GM04503 (cell line): Measurements from ENCODE around the gene ME2.
A peak's percentile ranks its signal among the peaks of the same experiment; 100 is the strongest.
"Not testable (repeated sequence)": the region's sequence is repeated elsewhere in the genome, so short reads cannot be mapped to it uniquely, and the experiment has no call there.

ENCODE experiments used
- DNase-seq: peaks from one replicate; pipeline ENCODE4 v3.0.0-alpha.2; 2012; ENCODE audit warnings: low read depth

Gene ME2

GRCh38 chr18:50878345-50879301 lies at the start of gene ME2:
TSS of gene ME2 (plus strand) at chr18:50879118. CDS start at chr18:50895821, 16,703 bp downstream.
- peak; percentile 54 for DNase-seq

DNA sequence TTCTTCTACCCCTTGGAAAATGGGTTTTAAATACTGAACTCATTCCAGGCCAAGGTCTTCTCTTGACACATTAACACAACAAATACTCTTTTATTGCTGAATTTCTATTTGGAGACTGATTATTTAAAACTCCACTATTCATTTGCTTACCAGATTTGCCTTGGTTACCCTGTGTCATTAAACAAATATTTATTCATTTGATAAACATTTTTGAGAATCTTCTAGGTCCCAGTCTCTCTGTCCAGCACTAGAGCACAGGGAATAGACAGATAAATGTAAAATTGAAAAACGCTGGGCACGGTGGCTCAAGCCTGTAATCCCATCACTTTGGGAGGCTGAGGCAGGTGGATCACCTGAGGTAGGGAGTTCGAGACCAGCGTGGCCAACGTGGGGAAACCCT lies 49.3 kb upstream of the ME2 start:
- no peak for DNase-seq

DNA sequence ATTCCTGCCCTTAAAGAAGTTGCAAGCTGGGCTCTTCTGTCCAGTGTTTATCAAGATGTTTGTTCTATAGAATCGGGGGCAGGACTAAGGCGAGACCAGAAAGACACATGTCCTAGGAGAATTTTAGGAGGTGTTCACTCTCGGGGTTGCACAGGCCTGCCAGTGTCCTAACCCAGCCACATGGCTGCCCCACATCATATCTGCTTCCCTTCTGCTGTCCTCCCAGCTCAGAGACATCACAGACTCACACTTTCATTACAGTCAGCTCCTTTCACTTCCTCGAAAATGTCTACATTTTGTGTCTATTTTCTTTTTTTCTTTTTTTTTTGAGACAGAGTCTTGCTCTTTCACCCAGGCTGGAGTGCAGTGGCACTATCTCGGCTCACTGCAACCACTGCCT lies 48.4 kb upstream of the ME2 start:
- no peak for DNase-seq

GRCh38 chr18:50832754-50833153 lies 46.2 kb upstream of the ME2 start:
- DNase-seq = no peak

GRCh38 chr18:50833496-50833895 lies 45.4 kb upstream of the ME2 start:
- not testable (repeated sequence) for DNase-seq

GRCh38 chr18:50836521-50836957 lies 42.4 kb upstream of the ME2 start:
- peak; percentile 26 for DNase-seq

DNA sequence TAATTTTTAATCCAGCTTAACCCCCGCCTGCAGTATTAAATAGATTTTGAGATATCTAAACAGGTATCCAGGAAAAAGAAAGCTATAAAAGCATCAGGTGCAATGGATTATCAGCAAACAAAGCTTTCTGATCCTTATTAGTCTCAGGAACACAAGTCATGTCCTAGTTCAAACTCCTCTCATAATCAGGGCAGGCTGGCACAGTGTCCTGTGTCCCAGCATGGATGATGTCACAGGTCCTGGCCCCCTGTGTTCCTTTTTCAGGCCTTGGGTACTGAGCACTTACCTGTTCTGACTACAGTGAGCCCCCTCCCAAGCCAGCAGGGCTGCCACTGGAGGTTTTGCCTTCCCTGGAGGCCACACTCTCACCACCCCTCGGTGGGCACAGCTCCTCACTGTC lies 39.6 kb upstream of the ME2 start:
- no peak for DNase-seq

DNA sequence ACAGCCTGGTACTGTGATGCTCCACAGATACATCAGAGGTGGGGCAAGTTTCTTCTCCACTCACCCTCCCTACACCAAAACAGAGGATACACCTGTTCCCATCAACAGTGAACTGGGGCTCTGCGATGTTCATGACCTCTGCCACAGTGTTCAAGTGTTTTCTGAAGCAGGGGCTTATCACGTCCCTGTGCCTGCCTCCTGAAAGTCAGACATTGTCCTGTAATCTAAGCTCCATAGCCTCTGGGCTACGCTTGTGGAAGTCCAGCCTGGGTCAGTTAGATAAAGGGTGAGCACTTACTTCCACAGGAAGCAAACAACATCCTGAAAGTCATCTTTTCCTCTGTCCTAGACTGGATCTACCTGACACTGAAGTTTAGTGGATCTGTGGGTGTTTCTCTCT lies 38.9 kb upstream of the ME2 start:
- DNase-seq = no peak

GRCh38 chr18:50842846-50843245 lies 36.1 kb upstream of the ME2 start:
- DNase-seq = no peak

DNA sequence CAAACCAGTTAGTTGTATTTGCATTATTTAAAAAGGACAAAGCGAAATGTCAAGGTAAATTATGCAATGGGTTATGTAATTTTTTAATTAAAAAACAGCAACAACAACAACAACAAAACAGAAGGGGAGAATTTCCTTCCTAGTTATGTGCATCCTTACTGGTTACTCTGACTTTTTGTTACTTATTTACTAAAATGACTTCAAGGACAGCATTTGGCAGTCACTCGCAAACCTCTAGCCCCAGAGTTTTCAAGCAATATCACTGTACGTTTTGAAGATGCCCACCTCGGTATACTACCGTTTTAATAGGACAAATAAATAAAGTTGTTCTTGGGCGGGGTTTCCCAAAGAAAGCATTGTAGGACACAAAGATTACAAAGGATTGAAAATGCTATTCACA lies 34.4 kb upstream of the ME2 start:
- DNase-seq = no peak

DNA sequence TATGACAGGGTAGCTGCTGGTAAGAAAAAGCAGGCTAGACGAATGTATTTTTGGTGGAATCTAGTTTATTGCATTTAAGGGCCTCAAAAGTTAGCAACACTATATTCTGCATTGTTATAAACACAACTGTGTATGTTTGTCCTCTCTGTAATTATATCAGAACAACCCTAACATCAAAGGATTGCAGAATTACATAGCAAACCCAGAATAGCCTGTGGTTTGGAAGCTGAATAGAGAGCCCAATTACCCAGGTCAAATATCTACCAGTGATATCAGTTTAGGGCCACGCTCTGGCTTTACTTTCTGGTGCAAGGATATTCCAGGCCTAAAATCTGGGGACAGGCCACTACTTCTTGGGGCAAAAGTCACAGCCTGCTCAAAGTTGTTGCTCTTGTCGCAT lies 34.0 kb upstream of the ME2 start:
- no peak for DNase-seq

DNA sequence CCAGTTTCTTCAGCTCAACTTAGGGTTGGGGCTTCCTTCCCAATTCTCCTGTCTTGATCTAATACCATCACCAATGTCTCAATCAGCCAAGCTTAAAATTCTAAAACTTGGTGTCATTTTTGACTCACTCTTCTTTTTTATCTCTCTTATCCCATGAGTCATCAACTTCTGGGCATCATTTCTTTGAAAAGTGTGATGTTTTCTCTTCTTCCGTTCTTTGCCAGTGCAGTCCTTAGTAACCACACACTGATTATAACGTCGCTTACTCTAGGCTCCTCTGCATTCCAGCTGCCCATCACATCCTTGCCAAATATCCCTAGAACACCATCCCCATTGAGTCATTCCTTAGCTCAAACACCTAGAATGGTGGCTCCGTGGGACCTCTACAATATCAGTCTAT lies 31.7 kb upstream of the ME2 start:
- DNase-seq = peak; percentile 36

GRCh38 chr18:50848061-50848551 lies 30.8 kb upstream of the ME2 start:
- no peak for DNase-seq

GRCh38 chr18:50848991-50849390 lies 29.9 kb upstream of the ME2 start:
- no peak for DNase-seq

- DNase-seq = no peak
Observed at GRCh38 chr18:50849419-50849821, 29.5 kb upstream of the ME2 start.

- DNase-seq = no peak
Observed at GRCh38 chr18:50850307-50851065, 28.4 kb upstream of the ME2 start.

GRCh38 chr18:50853863-50854271 lies 25.1 kb upstream of the ME2 start:
- peak; percentile 22 for DNase-seq

- DNase-seq = no peak
Observed at GRCh38 chr18:50855976-50856757, 22.8 kb upstream of the ME2 start.

- DNase-seq = not testable (repeated sequence)
Observed at GRCh38 chr18:50857166-50857565, 21.8 kb upstream of the ME2 start.

DNA sequence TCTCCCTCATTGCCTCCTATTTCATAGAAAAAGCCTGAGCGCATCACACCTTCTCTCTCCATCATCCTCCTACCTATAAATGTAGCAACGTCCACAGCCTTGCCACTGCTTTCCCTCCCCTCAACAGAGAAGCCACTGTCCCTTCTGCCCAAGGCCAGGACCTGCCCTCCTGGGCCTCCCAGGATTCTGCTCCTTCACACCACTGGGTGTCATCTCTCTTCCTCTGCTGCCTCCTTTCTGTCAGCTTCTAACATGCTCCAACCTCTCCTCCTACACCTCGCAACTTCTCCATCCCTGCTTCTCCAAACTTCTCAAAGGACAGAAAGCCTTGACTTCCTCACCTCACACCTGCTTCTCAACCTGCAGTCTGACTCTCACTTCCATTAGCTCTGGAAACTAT lies 21.2 kb upstream of the ME2 start:
- DNase-seq = no peak

- DNase-seq = no peak
Observed at GRCh38 chr18:50859793-50860555, 18.9 kb upstream of the ME2 start.
